Measurements from ENCODE around the gene THBS3. TPM values are rescaled to one million over a fixed set of nuclear protein-coding genes. Genes with fewer than 3 reads are reported as not detected.

The THBS3 gene
- total RNA-seq, 1 donor from 2014 or later = 28.0 TPM

- Mint-ChIP-seq H3K9me3 (no peaks in the 10 kb centered on the region), H3K4me3 (peak overlapping the region; percentile 100), H3K4me1 (ENCODE audit: unreplicated experiment) (peaks cover 23% of the 10 kb centered on the region), H3K27me3 (peaks cover 3% of the 10 kb centered on the region), H3K27ac (peak overlapping the region; percentile 36), H3K36me3 (peaks cover 6% of the 10 kb centered on the region)
- TF ChIP-seq CTCF (conservative IDR thresholded peaks at IDR 0.05) = no peak
- peak; percentile 71 for DNase-seq (ENCODE audit: extremely low spot score, unreplicated experiment)
These were observed 33.1 kb downstream of the THBS3 start for GRCh38 chr1:155174324-155175280.

GRCh38 chr1:155173478-155174323 lies 34.0 kb downstream of the THBS3 start, which contains the start of gene TRIM46:
TSS of gene TRIM46 (plus strand) at chr1:155173849. CDS start at chr1:155173967, 118 bp downstream.
- Mint-ChIP-seq H3K4me3 (peak within 1 kb of the TSS; percentile 100), H3K27me3 (peaks cover 3% of the 10 kb centered on the region), H3K4me1 (ENCODE audit: unreplicated experiment) (peaks cover 23% of the 10 kb centered on the region), H3K36me3 (peaks cover 10% of the 10 kb centered on the region), H3K27ac (peak within 1 kb of the TSS; percentile 99), H3K9me3 (no peaks in the 10 kb centered on the region)
- peak; percentile 55 for TF ChIP-seq CTCF (conservative IDR thresholded peaks at IDR 0.05)
- peak; percentile 72 for DNase-seq (ENCODE audit: extremely low spot score, unreplicated experiment)

GRCh38 chr1:155172732-155173477 lies 34.8 kb downstream of the THBS3 start, which contains the start of gene KRTCAP2:
TSS of gene KRTCAP2 (minus strand) at chr1:155173304. CDS start at chr1:155173224, 80 bp downstream.
- Mint-ChIP-seq H3K4me3 (peak within 1 kb of the TSS; percentile 100), H3K27me3 (peaks cover 3% of the 10 kb centered on the region), H3K27ac (peak within 1 kb of the TSS; percentile 99), H3K9me3 (no peaks in the 10 kb centered on the region), H3K4me1 (ENCODE audit: unreplicated experiment) (peaks cover 24% of the 10 kb centered on the region), H3K36me3 (peaks cover 10% of the 10 kb centered on the region)
- TF ChIP-seq CTCF (conservative IDR thresholded peaks at IDR 0.05) = peak; percentile 98
- DNase-seq (ENCODE audit: extremely low spot score, unreplicated experiment) = peak; percentile 96

GRCh38 chr1:155171836-155172731 lies 35.6 kb downstream of the THBS3 start:
- Mint-ChIP-seq H3K27ac (peak overlapping the region; percentile 99), H3K4me3 (peak overlapping the region; percentile 100), H3K9me3 (no peaks in the 10 kb centered on the region), H3K36me3 (peaks cover 10% of the 10 kb centered on the region), H3K27me3 (peaks cover 7% of the 10 kb centered on the region), H3K4me1 (ENCODE audit: unreplicated experiment) (peaks cover 30% of the 10 kb centered on the region)
- peak; percentile 16 for DNase-seq (ENCODE audit: extremely low spot score, unreplicated experiment)
- no peak for TF ChIP-seq CTCF (conservative IDR thresholded peaks at IDR 0.05)

Data from type B pancreatic cell (in vitro differentiated cells).